Lower leg skin (tissue), 4 donors: ENCODE measurements around the gene ARMH3. TPM values are rescaled to one million over a fixed set of nuclear protein-coding genes. Genes with fewer than 3 reads are reported as not detected.

Experiments used
- DNase-seq, 2 donors: peaks; one replicate each; pipeline ENCODE4 v3.0.0-alpha.2; 2019; ENCODE audit warnings: low spot score in 2 of 2
- H3K4me3 ChIP-seq: fragments of 200-600 bp; sonication (generic); 2 replicates; pipeline ENCODE4 v1.5.1; 2017; ENCODE audit warnings: mild to moderate bottlenecking, low read depth; ENCODE audit not compliant: poor library complexity, severe bottlenecking
- POLR2A ChIP-seq, 2 donors: fragments of 450-650 bp; IDR thresholded peaks; one replicate each; pipeline ENCODE4 v1.6.1; 2016 to 2017; ENCODE audit warnings: antibody characterized with exemption in 2 of 2, mild to moderate bottlenecking in 1 of 2, moderate library complexity in 1 of 2
- WGBS, 2 donors: methylation state at CpG; one replicate each; pipeline ENCODE4 v1.1.5; 2018; 5-methylcytosine and 5-hydroxymethylcytosine counted together
- intact Hi-C: fragments of 100-400 bp; cut with DNase I; formaldehyde crosslinking; loops from one replicate; pipeline ENCODE4 v1.15.0; 2023; ENCODE audit warnings: low total_unique reads
- total RNA-seq, 4 donors: library from RNA; depleted of rRNA; stranded (reverse); fragments of >200 nt; gene quantifications; one replicate each; pipeline ENCODE4 v1.1.0, GENCODE V29; 2016
- TF ChIP-seq, protein P1 (sequence below), 3 donors: fragments of 450-650 bp; IDR thresholded peaks; one replicate each; pipeline ENCODE4 v1.5.1; 2016; ENCODE audit warnings: antibody characterized with exemption in 3 of 3, mild to moderate bottlenecking in 3 of 3, moderate library complexity in 2 of 3

Gene ARMH3
- total RNA-seq, 4 donors from 2014 or later: 15.2 to 57.4 (median 16.9) TPM

- TF ChIP-seq, protein P1, sequence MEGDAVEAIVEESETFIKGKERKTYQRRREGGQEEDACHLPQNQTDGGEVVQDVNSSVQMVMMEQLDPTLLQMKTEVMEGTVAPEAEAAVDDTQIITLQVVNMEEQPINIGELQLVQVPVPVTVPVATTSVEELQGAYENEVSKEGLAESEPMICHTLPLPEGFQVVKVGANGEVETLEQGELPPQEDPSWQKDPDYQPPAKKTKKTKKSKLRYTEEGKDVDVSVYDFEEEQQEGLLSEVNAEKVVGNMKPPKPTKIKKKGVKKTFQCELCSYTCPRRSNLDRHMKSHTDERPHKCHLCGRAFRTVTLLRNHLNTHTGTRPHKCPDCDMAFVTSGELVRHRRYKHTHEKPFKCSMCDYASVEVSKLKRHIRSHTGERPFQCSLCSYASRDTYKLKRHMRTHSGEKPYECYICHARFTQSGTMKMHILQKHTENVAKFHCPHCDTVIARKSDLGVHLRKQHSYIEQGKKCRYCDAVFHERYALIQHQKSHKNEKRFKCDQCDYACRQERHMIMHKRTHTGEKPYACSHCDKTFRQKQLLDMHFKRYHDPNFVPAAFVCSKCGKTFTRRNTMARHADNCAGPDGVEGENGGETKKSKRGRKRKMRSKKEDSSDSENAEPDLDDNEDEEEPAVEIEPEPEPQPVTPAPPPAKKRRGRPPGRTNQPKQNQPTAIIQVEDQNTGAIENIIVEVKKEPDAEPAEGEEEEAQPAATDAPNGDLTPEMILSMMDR (IDR thresholded peaks at IDR 0.05): no peak
- TF ChIP-seq POLR2A (IDR thresholded peaks at IDR 0.05): no peak
- intact Hi-C loops: no loop called here
- no peak overlapping the region for H3K4me3 ChIP-seq
- DNase-seq: no peak
- 93 to 100% methylated on average over 1 of the region's 1 CpG for WGBS, 2 donors
These were observed 99.9 kb downstream of the ARMH3 start for GRCh38 chr10:101956117-101956516.

DNA sequence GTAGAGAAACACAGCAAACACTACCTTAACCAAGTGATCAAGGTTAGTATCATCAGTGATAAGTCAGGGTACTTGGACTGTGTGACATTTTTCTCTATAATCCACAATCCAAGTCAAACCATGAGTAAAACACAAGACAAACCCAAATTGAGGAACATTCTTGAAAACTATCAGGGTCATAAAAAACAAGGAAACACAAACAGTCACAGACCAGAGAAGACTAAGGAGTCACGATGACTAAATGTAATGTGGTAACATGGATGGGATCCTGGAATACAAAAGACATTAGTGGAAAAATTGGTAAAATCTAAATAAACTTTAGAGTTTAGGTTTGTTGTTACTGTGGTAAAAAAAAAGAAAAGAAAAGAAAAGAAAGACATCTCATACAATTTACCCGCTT, 103.8 kb downstream of the ARMH3 start:
- WGBS, 2 donors: 85 to 92% methylated on average over 2 of the region's 2 CpGs
- intact Hi-C loops: no loop called here
- no peak overlapping the region for H3K4me3 ChIP-seq
- TF ChIP-seq, protein P1 (IDR thresholded peaks at IDR 0.05): no peak
- no peak for TF ChIP-seq POLR2A (IDR thresholded peaks at IDR 0.05)
- no peak for DNase-seq

- no peak for DNase-seq
- no peak overlapping the region for H3K4me3 ChIP-seq
- TF ChIP-seq POLR2A (IDR thresholded peaks at IDR 0.05): no peak
- TF ChIP-seq, protein P1 (IDR thresholded peaks at IDR 0.05): no peak
- intact Hi-C loops: no loop called here
These were observed 105.8 kb downstream of the ARMH3 start for GRCh38 chr10:101950213-101950612.

DNA sequence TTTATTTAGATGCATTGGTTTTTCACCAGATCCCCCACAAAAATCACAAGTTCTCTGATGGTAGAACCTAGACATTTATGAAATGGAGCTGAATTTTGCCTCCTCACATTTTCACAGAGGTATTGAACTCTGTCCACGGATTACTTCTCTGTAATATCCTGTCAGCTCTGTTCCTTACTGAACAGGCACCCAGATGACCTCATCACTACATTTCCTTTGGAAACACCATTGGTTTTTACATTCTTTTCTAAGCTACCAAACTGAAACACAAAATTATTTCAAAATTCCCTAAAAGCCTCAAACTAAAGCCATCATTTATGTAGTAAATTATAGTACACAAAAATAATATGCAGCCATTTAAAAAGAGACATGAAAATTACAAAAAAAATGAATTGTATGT, 114.1 kb downstream of the ARMH3 start:
- intact Hi-C loops: no loop called here
- DNase-seq: no peak
- WGBS, 2 donors: 48 to 66% methylated on average over 1 of the region's 1 CpG
- H3K4me3 ChIP-seq: no peak overlapping the region
- TF ChIP-seq, protein P1 (IDR thresholded peaks at IDR 0.05): no peak
- no peak for TF ChIP-seq POLR2A (IDR thresholded peaks at IDR 0.05)

GRCh38 chr10:101940916-101941315, 115.1 kb downstream of the ARMH3 start:
- 92 to 97% methylated on average over 1 of the region's 1 CpG for WGBS, 2 donors
- intact Hi-C loops: no loop called here
- no peak overlapping the region for H3K4me3 ChIP-seq
- TF ChIP-seq, protein P1 (IDR thresholded peaks at IDR 0.05): no peak
- no peak for TF ChIP-seq POLR2A (IDR thresholded peaks at IDR 0.05)
- no peak for DNase-seq

- 88 to 92% methylated on average over 3 of the region's 3 CpGs for WGBS, 2 donors
- intact Hi-C loops: no loop called here
- no peak for DNase-seq
- no peak overlapping the region for H3K4me3 ChIP-seq
- TF ChIP-seq POLR2A (IDR thresholded peaks at IDR 0.05): no peak
- TF ChIP-seq, protein P1 (IDR thresholded peaks at IDR 0.05): no peak
These were observed 116.2 kb downstream of the ARMH3 start for GRCh38 chr10:101939729-101940128.
